Measurements from ENCODE around the gene XPOT.
A peak's percentile ranks its signal among the peaks of the same experiment; 100 is the strongest.
"Not testable (repeated sequence)": the region's sequence is repeated elsewhere in the genome, so short reads cannot be mapped to it uniquely, and the experiment has no call there.

Gene XPOT

GRCh38 chr12:64403707-64404469 is at the start of gene XPOT:
Gene XPOT, plus strand, starts transcription at chr12:64404392. Its CDS starts 5,644 bp downstream, at chr12:64410036.
- DNase-seq (ENCODE audit: low read depth), result peak; percentile 93

DNA sequence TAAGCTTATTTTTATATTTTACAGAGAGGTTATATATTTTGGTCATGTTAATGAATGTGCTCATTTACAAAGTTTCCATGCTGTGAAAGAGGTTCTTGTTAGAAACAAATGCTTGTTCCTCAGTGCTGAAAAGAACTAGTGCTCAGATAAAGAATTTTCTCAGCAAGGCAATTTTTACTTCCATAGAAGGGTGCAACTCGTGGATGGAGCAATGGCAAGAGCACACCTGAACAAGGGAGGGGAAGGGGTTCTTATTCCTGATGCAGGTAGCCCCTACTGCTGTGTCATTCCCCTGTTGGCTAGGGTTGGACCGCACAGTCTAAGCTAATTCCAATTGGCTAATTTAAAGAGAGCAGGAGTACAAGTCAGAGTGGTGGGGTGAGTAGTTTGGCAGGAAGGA is 48.0 kb upstream of the XPOT start:
- not testable (repeated sequence) for DNase-seq (ENCODE audit: low read depth)

GRCh38 chr12:64361173-64361572 is 43.0 kb upstream of the XPOT start:
- DNase-seq (ENCODE audit: low read depth), result not testable (repeated sequence)

GRCh38 chr12:64362721-64363305 is 41.4 kb upstream of the XPOT start:
- no peak for DNase-seq (ENCODE audit: low read depth)

DNA sequence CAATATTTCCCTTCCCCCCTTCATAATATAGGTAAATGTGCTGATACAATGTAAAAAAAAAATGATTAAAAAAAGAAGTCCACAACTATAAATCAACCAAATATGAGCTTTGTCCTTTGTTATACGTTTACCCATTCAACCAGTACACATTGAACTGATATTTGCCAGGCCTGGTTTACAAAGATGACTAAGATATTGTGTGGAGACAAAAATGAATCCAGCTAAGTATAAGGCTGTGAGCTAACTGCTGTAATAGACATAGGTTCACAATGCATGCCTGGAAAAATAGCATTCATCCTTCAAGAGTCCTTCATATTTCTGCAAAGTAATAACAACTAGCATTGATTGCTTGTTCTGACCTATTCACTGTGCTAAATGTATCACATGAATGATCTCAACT is 20.5 kb upstream of the XPOT start:
- DNase-seq (ENCODE audit: low read depth), result no peak

GRCh38 chr12:64385019-64385418 is 19.2 kb upstream of the XPOT start:
- DNase-seq (ENCODE audit: low read depth), result no peak

GRCh38 chr12:64385468-64385867 is 18.7 kb upstream of the XPOT start:
- no peak for DNase-seq (ENCODE audit: low read depth)

DNA sequence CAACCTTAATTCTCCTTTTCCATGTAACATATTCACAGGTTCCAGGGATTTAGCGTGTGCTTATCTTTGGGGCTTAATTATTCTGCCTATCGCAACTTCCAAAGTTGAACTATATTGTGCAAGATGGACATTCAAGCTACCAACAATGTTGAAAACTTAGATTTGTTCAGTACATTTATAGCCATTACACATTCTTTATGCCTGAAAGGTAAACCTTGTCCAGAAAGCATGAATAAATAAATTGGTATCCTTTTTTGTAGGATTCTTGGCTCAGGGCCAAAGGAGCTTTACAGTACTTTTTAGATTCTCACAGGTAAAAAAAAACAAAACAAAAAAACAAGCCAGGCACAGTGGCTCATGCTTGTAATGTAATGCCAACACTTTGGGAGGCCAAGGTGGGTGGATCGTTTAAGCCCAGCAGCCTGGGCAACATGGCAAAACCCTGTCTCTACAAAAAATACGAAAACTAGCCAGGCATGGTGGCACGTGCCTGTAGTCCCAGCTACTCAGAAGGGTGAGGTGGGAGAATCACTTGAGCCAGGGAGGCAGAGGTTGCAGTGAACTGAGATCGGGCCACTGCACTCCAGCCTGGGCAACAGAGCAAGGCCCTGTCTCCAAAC is 16.9 kb upstream of the XPOT start:
- no peak for DNase-seq (ENCODE audit: low read depth)

DNA sequence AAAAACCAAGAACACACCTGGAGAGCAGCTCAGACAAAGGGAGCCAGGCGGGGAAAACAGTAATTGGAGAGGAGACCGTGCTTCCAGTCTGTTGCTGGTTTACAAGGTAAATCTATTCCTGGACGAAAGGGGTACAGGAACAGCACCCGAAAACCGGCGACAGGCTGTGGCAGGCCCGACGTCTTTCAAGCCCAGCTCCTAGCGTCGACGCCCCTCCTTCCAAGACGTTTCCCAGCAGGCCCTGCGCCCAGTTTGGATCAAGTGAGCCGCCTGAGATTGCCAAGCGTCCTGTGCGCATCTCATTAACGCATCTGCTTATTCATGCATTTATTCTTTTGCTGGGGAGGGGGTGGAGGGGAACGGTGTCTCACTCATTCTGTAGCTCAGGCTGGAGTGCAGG is 15.0 kb upstream of the XPOT start:
- DNase-seq (ENCODE audit: low read depth), result no peak

DNA sequence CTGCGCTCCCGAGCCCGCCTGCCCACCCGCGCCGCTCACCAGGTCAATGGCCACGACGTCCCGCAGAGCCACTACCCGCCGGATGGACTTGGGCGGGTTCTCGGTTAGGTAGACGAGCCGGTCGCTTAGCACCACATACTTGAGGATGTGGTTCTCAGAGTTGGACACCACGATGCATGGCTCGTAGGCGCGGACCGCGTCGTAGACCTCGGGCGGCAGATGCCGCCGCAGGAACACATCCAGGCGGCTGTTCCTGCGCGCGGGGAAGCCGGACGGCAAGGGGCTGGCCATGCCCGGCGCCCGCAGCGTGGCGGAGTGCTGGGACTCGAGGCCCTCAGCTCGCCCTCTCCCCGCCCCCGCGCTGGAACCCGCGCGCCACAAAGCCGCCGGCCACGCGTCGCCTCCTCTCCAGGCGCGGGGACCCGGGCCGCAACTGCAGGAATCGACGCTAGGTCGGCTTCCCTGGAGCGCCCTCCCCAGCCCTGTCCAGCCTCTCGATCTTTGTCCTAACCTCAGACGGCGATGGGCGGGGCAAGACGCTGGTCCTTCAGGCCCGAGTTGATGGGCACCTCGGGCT is 13.8 kb upstream of the XPOT start, which contains the start of gene C12orf56:
Gene C12orf56 (minus strand): TSS at position 484 of the 577 bp plus-strand sequence. CDS start 193 bp downstream, at position 291.
- DNase-seq (ENCODE audit: low read depth), result no peak

DNA sequence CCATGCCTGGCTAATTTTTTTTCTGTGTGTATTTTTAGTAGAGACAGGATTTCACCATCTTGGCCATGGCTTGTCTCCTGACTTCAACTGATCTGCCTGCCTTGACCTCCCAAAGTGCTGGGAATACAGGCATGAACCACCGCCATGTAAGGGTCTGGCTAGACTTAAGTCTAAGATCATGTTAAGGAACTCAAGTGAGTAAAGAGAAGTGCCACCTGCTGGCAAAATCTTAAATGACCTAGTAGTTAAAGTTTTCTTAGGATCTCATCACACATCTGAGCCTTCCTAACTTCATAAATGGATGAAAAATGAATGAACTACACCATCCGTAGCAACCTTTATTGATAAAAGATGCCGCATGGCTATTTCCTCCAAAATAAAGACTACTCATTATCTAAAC is 12.0 kb upstream of the XPOT start:
- no peak for DNase-seq (ENCODE audit: low read depth)

- DNase-seq (ENCODE audit: low read depth), result no peak
These were observed 8.5 kb upstream of the XPOT start for GRCh38 chr12:64395739-64396138.

GRCh38 chr12:64400041-64400440 is 4.2 kb upstream of the XPOT start:
- no peak for DNase-seq (ENCODE audit: low read depth)

GRCh38 chr12:64402181-64402580 is 2.0 kb upstream of the XPOT start:
- no peak for DNase-seq (ENCODE audit: low read depth)

- peak; percentile 63 for DNase-seq (ENCODE audit: low read depth)
These were observed 471 bp downstream of the XPOT start for GRCh38 chr12:64404470-64405256.

DNA sequence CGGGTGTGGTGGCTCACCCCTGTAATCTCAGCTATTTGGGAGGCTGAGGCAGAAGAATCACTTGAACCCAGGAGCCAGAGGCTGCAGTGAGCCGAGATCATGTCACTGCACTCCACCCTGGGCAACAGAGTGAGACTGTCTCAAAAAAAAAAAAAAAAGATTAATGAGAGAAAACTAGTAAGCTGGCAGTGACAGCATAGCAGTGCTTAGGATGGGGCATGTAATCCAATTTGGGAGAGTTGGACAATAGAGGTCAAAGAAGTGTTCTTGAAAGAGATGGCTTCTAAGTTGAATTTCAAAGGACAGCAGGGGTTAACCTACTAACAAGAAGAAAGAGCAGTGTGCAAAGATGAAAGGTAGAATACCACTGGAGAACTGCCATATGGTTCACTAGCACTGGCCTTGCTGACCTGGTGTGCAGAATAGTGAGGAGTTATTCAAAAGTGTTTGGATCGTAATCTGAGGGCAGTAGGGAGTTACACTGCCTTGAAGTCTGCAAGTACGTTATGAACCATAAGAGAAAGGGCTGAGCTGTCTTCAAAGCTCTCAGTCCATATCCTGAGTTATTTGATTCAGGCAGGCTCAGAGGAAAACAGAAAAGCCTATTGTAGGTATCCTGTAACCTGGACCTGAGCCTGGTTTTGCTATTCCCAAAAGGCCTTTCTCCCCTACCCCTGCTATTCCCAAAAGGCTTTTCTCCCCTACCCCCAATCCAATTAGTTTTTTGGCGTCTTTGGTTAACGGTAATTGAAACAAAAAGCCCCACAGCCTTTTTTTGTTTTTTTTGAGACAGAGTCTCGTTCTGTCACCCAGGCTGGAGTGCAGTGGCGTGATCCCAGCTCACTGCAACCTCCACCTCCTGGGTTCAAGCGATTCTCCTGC is 3.4 kb downstream of the XPOT start:
- DNase-seq (ENCODE audit: low read depth), result no peak

DNA sequence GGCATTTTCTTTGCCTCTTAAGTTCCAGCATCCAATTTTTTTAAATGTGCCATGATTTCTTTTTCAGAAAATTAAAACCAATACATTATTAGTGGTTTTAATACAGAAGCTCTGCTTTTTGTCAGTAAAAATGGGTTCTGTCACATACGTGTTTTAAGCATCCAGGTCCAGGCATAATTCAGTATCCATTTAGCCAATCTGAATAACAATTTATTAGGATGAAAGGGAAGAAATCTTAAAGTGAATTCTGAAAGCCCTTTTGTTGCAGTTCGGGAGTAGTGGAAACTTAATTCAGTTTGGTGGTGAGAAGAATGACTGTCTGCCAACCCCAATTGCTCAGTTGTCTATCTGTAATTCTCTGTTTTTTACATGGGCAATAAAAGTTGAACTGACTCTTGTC is 7.2 kb downstream of the XPOT start:
- DNase-seq (ENCODE audit: low read depth), result no peak

DNA sequence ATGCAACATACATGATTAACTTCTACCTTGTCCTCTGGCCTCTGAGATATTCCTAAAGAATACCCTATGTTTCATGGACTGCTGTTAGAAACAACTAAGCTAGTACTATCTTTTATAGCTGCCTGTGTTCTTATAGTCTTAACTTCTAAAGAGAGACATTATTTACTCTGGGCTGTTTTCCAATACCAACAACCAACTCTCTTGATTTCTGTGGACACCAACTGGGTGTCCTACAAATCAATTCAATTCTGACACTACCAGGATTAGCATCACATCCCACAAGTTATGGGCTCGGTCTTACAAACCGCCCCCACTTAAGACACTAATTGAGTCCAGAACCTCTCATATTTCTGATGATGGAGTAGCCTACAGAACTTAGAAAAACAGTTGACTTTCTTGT is 8.3 kb downstream of the XPOT start:
- DNase-seq (ENCODE audit: low read depth), result no peak

DNA sequence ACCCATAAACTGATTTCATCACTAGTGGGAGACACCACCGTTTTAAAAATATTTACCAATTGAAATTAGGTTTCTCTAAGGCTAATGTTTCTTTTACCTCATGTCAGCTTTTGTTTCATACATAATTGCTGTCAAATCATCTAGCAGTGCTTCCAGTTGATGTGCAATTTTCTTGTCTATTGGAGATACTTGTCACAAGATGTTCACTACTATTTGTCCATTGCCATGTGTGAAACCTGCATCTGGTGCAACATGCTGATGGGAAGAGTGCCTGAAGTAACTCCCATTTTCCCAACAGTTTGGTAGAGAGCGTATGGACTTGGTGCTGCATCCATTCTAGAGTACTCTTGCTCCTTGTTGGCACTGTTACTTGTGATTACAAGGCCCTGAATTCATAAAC is 9.7 kb downstream of the XPOT start:
- DNase-seq (ENCODE audit: low read depth), result no peak

- DNase-seq (ENCODE audit: low read depth), result no peak
These were observed 14.0 kb downstream of the XPOT start for GRCh38 chr12:64418209-64418608.

DNA sequence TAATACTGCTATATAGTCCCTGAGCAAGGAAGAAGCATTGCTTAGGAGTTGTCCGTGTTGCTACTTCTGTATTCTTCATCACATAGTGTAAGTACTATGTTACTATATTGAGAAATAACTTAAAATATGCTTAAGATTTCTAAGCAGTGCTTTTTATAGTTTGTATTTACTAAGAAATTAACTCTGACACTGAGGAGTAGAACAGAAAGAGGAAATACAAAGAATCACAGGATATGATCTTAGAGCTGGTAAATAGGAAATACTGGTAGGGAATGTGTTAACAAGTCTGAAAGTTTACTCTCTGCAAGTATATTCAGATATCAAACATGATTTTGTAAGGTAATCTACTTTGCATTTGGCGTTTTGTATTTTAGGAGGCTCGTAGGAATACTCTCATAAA is 15.5 kb downstream of the XPOT start:
- no peak for DNase-seq (ENCODE audit: low read depth)
